WTC11 (cell line): Measurements from ENCODE around the gene EPN3.

ENCODE experiments used
- ATF6 ChIP-seq: sonication (generic); formaldehyde crosslinking; IDR thresholded peaks from 2 replicates; pipeline ENCODE4 v1.8.1; 2023; ENCODE audit warnings: mild to moderate bottlenecking, missing genetic modification reagents
- FOXK1 ChIP-seq: sonication (generic); formaldehyde crosslinking; IDR thresholded peaks from 2 replicates; pipeline ENCODE4 v1.8.0; 2022; ENCODE audit warnings: mild to moderate bottlenecking, moderate library complexity, missing genetic modification reagents
- FOXP1 ChIP-seq: sonication (generic); formaldehyde crosslinking; IDR thresholded peaks from 2 replicates; pipeline ENCODE4 v1.8.0; 2022; ENCODE audit warnings: missing genetic modification reagents, mild to moderate bottlenecking, moderate library complexity, borderline replicate concordance
- IRF1 ChIP-seq: sonication (generic); formaldehyde crosslinking; IDR thresholded peaks from 2 replicates; pipeline ENCODE4 v1.8.0; 2023; ENCODE audit warnings: missing genetic modification reagents
- JUN ChIP-seq: sonication (generic); formaldehyde crosslinking; IDR thresholded peaks from 2 replicates; pipeline ENCODE4 v1.8.0; 2023; ENCODE audit warnings: mild to moderate bottlenecking, missing genetic modification reagents
- NFE2L1 ChIP-seq: sonication (generic); formaldehyde crosslinking; IDR thresholded peaks from 2 replicates; pipeline ENCODE4 v1.8.1; 2023; ENCODE audit warnings: missing genetic modification reagents
- SP1 ChIP-seq: sonication (generic); formaldehyde crosslinking; conservative IDR thresholded peaks from 2 replicates; pipeline ENCODE4 v1.8.1; 2022; ENCODE audit warnings: missing genetic modification reagents
- USF2 ChIP-seq: sonication (generic); formaldehyde crosslinking; IDR thresholded peaks from 2 replicates; pipeline ENCODE4 v1.8.1; 2023; ENCODE audit warnings: mild to moderate bottlenecking, missing genetic modification reagents, moderate library complexity
- ZNF263 ChIP-seq: sonication (generic); formaldehyde crosslinking; IDR thresholded peaks from 2 replicates; pipeline ENCODE4 v1.8.1; 2022; ENCODE audit warnings: low read depth, mild to moderate bottlenecking, moderate library complexity, missing genetic modification reagents
- ZNF416 ChIP-seq: fragments of 250-450 bp; sonication (Bioruptor Pico); IDR thresholded peaks from 2 replicates; pipeline ENCODE4 v1.9.0; 2021; ENCODE audit warnings: mild to moderate bottlenecking, inconsistent platforms
- TF ChIP-seq, protein P1 (sequence below): fragments of 200-600 bp; IDR thresholded peaks from 2 replicates; pipeline ENCODE4 v1.8.0; 2022; ENCODE audit warnings: antibody characterized with exemption
- TF ChIP-seq, protein P2 (sequence below): fragments of 250-450 bp; sonication (Bioruptor Pico); IDR thresholded peaks from 2 replicates; pipeline ENCODE4 v1.9.0; 2021; ENCODE audit warnings: moderate library complexity, mild to moderate bottlenecking, inconsistent platforms, borderline replicate concordance
- TF ChIP-seq, protein P3 (sequence below): sonication (generic); formaldehyde crosslinking; IDR thresholded peaks from 2 replicates; pipeline ENCODE4 v1.8.1; 2023; ENCODE audit warnings: mild to moderate bottlenecking, missing genetic modification reagents, borderline replicate concordance
- TF ChIP-seq, protein P4 (sequence below): fragments of 250-450 bp; sonication (Bioruptor Pico); IDR thresholded peaks from 2 replicates; pipeline ENCODE4 v1.8.0; 2021; ENCODE audit warnings: mild to moderate bottlenecking

- TF ChIP-seq IRF1 (CRISPR knock-in tag) (no peak), FOXK1 (no peak), USF2 (no peak), NFE2L1 (CRISPR knock-in tag) (no peak), ATF6 (no peak), JUN (CRISPR knock-in tag) (no peak), SP1 (CRISPR knock-in tag) (no peak), ZNF416 (no peak), FOXP1 (CRISPR knock-in tag) (no peak), ZNF263 (CRISPR knock-in tag) (no peak)
- TF ChIP-seq, protein P1, sequence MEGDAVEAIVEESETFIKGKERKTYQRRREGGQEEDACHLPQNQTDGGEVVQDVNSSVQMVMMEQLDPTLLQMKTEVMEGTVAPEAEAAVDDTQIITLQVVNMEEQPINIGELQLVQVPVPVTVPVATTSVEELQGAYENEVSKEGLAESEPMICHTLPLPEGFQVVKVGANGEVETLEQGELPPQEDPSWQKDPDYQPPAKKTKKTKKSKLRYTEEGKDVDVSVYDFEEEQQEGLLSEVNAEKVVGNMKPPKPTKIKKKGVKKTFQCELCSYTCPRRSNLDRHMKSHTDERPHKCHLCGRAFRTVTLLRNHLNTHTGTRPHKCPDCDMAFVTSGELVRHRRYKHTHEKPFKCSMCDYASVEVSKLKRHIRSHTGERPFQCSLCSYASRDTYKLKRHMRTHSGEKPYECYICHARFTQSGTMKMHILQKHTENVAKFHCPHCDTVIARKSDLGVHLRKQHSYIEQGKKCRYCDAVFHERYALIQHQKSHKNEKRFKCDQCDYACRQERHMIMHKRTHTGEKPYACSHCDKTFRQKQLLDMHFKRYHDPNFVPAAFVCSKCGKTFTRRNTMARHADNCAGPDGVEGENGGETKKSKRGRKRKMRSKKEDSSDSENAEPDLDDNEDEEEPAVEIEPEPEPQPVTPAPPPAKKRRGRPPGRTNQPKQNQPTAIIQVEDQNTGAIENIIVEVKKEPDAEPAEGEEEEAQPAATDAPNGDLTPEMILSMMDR, result no peak
- TF ChIP-seq, protein P2, sequence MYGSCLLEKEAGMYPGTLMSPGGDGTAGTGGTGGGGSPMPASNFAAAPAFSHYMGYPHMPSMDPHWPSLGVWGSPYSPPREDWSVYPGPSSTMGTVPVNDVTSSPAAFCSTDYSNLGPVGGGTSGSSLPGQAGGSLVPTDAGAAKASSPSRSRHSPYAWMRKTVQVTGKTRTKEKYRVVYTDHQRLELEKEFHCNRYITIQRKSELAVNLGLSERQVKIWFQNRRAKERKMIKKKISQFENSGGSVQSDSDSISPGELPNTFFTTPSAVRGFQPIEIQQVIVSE, result no peak
- TF ChIP-seq, protein P3, sequence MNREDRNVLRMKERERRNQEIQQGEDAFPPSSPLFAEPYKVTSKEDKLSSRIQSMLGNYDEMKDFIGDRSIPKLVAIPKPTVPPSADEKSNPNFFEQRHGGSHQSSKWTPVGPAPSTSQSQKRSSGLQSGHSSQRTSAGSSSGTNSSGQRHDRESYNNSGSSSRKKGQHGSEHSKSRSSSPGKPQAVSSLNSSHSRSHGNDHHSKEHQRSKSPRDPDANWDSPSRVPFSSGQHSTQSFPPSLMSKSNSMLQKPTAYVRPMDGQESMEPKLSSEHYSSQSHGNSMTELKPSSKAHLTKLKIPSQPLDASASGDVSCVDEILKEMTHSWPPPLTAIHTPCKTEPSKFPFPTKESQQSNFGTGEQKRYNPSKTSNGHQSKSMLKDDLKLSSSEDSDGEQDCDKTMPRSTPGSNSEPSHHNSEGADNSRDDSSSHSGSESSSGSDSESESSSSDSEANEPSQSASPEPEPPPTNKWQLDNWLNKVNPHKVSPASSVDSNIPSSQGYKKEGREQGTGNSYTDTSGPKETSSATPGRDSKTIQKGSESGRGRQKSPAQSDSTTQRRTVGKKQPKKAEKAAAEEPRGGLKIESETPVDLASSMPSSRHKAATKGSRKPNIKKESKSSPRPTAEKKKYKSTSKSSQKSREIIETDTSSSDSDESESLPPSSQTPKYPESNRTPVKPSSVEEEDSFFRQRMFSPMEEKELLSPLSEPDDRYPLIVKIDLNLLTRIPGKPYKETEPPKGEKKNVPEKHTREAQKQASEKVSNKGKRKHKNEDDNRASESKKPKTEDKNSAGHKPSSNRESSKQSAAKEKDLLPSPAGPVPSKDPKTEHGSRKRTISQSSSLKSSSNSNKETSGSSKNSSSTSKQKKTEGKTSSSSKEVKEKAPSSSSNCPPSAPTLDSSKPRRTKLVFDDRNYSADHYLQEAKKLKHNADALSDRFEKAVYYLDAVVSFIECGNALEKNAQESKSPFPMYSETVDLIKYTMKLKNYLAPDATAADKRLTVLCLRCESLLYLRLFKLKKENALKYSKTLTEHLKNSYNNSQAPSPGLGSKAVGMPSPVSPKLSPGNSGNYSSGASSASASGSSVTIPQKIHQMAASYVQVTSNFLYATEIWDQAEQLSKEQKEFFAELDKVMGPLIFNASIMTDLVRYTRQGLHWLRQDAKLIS (CRISPR knock-in tag), result no peak
- TF ChIP-seq, protein P4, sequence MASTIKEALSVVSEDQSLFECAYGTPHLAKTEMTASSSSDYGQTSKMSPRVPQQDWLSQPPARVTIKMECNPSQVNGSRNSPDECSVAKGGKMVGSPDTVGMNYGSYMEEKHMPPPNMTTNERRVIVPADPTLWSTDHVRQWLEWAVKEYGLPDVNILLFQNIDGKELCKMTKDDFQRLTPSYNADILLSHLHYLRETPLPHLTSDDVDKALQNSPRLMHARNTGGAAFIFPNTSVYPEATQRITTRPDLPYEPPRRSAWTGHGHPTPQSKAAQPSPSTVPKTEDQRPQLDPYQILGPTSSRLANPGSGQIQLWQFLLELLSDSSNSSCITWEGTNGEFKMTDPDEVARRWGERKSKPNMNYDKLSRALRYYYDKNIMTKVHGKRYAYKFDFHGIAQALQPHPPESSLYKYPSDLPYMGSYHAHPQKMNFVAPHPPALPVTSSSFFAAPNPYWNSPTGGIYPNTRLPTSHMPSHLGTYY, result no peak
Measured at GRCh38 chr17:50570032-50570431, 37.5 kb downstream of the EPN3 start.
